WERI-Rb-1 (cell line): ENCODE measurements around the gene PNPLA1.

ENCODE experiments used
- DNase-seq: peaks from one replicate; pipeline ENCODE4 v3.0.0-alpha.2; 2020
- H3K27ac ChIP-seq: fragments of 250-450 bp; sonication (Bioruptor Pico); 2 replicates; pipeline ENCODE4 v1.5.1; 2020; ENCODE audit warnings: mild to moderate bottlenecking, moderate library complexity
- H3K27me3 ChIP-seq: fragments of 250-450 bp; sonication (Bioruptor Pico); 2 replicates; pipeline ENCODE4 v1.5.1; 2021; ENCODE audit warnings: mild to moderate bottlenecking, low read depth, moderate library complexity; ENCODE audit not compliant: insufficient read depth, severe bottlenecking
- H3K36me3 ChIP-seq: fragments of 250-450 bp; sonication (Bioruptor Pico); 2 replicates; pipeline ENCODE4 v1.5.1; 2020; ENCODE audit warnings: mild to moderate bottlenecking, moderate library complexity
- H3K4me3 ChIP-seq: 2 replicates; pipeline ENCODE4 v1.5.1; 2011; ENCODE audit warnings: low read depth, mild to moderate bottlenecking, control low read depth, low read length
- H3K9me3 ChIP-seq: fragments of 250-450 bp; sonication (Bioruptor Pico); 2 replicates; pipeline ENCODE4 v1.5.1; 2021; ENCODE audit warnings: mild to moderate bottlenecking, moderate library complexity; ENCODE audit not compliant: severe bottlenecking
- TF ChIP-seq, protein P1 (sequence below): IDR thresholded peaks from 2 replicates; pipeline ENCODE4 v1.5.1; 2011; ENCODE audit warnings: low read depth, mild to moderate bottlenecking, control low read depth, inconsistent platforms, low read length

The PNPLA1 gene

DNA sequence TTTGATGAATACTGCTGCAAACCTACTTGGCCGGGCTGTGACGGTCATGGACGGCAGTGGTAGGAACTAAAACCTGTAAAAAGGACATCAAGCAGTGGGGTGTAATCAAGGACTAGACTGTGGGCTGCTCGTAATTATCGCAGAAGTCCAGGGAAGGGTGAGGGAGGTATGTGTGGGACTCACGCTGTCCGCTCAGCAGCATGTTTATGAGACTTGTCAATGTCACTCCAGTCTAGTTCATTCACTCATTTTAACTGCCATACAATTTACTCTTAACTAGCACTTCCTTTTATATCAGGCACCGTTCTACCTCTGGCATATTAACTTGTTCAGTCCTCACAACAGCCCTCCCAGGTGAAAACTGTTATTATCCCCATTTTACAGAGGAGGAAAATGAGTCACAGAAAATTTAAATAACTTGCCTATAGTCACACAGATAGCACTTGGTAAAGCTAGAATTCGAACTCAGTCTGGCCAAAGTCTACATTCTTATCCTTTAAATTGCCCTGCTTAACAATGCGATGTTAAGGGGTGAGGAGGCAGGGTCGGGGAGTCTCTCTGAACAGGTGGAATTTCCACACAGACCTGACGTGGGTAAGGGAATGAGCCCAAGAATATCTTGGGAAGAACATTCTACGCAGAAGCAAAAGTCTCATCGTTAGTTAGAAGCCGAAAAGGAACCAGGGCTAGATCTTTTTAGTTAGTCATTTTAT, 4.1 kb downstream of the PNPLA1 start:
- no peak overlapping the region for H3K27ac ChIP-seq
- no peak for DNase-seq
- no peaks in the 10 kb centered on the region for H3K27me3 ChIP-seq
- no peak overlapping the region for H3K4me3 ChIP-seq
- TF ChIP-seq, protein P1, sequence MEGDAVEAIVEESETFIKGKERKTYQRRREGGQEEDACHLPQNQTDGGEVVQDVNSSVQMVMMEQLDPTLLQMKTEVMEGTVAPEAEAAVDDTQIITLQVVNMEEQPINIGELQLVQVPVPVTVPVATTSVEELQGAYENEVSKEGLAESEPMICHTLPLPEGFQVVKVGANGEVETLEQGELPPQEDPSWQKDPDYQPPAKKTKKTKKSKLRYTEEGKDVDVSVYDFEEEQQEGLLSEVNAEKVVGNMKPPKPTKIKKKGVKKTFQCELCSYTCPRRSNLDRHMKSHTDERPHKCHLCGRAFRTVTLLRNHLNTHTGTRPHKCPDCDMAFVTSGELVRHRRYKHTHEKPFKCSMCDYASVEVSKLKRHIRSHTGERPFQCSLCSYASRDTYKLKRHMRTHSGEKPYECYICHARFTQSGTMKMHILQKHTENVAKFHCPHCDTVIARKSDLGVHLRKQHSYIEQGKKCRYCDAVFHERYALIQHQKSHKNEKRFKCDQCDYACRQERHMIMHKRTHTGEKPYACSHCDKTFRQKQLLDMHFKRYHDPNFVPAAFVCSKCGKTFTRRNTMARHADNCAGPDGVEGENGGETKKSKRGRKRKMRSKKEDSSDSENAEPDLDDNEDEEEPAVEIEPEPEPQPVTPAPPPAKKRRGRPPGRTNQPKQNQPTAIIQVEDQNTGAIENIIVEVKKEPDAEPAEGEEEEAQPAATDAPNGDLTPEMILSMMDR, result no peak
- H3K36me3 ChIP-seq, result no peaks in the 10 kb centered on the region
- peaks cover 7% of the 10 kb centered on the region for H3K9me3 ChIP-seq

DNA sequence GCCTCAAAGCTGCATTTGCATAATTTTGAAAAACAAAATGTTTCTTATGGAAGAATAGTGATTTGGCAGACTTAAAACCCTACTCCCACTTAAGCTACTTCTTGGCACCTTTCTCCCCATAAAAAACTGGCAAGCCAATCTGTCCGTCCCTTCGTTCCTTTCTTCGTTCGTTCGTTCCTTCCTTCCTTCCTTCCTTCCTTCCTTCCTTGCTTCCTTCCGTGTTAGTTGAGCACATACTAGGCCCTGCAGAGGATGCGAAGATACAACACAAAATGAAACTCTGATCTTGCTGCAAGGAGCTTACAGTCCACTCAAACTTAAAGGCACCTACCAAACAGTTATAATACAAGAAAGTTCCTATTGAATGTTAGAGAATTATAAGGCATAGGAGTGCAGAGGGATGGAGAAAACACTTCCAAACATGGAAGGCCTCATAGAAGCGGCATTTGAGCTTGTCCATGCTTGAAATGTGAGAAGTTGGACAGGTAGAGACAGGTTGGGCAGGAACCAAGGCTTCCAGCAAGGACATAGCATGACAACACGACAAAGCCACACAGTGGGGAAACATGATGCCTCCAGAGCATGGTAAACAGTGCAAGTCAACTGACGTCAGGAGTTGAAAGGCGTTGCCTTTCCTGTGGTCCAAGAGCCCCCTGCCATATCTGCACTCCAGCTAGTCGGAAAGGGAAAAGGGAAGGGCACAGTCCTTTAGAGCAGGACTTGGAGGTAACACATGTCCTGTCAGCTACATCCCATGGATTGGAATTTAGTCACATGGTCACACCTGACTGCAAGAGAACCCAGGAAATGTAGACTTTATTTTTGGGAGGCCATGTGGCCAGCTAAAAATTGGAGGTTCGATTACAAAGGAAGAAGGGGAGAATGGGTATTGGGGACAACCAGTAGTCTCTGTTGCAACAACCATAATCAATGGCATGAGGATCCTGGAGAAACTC, 7.0 kb downstream of the PNPLA1 start:
- TF ChIP-seq, protein P1, result no peak
- H3K27me3 ChIP-seq, result no peaks in the 10 kb centered on the region
- H3K4me3 ChIP-seq, result no peak overlapping the region
- peaks cover 2% of the 10 kb centered on the region for H3K9me3 ChIP-seq
- no peak for DNase-seq
- no peak overlapping the region for H3K27ac ChIP-seq
- no peaks in the 10 kb centered on the region for H3K36me3 ChIP-seq

DNA sequence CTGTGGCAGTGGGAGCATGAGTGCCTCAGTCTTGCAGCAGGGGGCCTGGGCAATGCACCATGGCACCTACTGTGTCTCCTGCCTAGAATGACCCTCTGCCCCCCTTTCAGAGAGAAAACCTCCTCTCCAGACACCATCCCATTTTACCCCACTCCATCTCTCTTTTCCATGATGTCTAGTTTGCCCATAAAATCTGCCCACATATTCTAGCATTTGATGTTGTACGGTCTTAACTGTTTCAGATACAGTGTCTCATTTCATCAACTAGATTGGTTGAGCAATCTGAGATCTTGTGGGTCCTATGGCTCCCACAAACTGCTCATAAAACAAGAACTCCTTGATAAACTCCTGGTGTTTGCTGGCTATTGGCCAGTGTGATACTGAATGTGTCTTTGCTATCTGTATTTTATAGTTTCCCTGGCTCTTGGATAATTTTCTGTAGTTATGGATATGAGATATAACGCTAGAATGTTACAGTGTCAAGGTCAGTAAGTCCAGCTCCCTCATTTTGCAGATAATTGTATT, 8.1 kb downstream of the PNPLA1 start:
- H3K4me3 ChIP-seq, result no peak overlapping the region
- no peaks in the 10 kb centered on the region for H3K27me3 ChIP-seq
- no peak overlapping the region for H3K27ac ChIP-seq
- no peaks in the 10 kb centered on the region for H3K36me3 ChIP-seq
- TF ChIP-seq, protein P1, result no peak
- no peak for DNase-seq
- H3K9me3 ChIP-seq, result no peaks in the 10 kb centered on the region

DNA sequence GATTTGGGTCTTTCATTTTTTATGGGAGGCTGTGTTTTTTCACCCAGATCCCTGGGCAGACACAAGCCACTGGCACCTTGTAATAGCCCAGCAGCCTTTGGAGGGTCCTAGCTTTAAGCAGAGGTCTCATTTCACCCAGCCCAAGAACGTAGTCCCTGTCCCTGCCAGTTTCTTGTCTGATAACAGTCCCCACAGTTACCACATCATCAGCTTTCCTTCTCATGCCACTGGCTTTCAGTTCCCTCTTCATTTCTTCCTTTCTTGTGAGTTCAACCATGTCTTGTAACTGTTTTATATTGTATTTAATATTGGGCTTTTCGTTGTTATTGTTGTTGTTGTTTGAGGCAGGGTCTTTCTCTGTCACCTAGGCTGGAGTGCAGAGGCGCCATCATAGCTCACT, 10.6 kb downstream of the PNPLA1 start:
- no peak for DNase-seq
- Histone ChIP-seq H3K36me3 (no peaks in the 10 kb centered on the region), H3K4me3 (no peak overlapping the region), H3K9me3 (no peaks in the 10 kb centered on the region), H3K27ac (no peak overlapping the region), H3K27me3 (no peaks in the 10 kb centered on the region)
- TF ChIP-seq, protein P1, result no peak

DNA sequence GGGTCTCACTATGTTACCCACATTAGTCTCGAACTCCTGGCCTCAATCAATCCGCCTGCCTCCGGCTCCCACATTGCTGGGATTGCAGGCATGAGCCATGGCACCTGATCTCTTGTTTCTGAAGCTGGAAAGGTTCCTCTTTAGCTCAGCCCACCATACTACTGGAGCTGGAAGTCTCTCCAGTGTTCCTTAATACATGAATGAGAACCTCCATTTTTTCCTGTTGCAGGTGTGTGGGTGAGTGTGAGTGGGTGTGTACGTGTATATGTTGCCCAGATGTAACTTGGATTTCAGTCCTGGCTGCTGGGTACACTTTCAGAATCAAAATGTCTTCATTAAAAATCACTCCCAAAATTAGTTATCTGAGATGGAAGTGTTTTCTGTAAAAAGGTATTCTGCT, 11.1 kb downstream of the PNPLA1 start:
- DNase-seq, result no peak
- Histone ChIP-seq H3K36me3 (no peaks in the 10 kb centered on the region), H3K9me3 (no peaks in the 10 kb centered on the region), H3K4me3 (no peak overlapping the region), H3K27ac (no peak overlapping the region), H3K27me3 (no peaks in the 10 kb centered on the region)
- TF ChIP-seq, protein P1, result no peak
